WERI-Rb-1 (cell line): Measurements from ENCODE around the gene MIR17HG.

Experiments
- DNase-seq: peaks from one replicate; pipeline ENCODE4 v3.0.0-alpha.2; 2020
- H3K27ac ChIP-seq: fragments of 250-450 bp; sonication (Bioruptor Pico); 2 replicates; pipeline ENCODE4 v1.5.1; 2020; ENCODE audit warnings: mild to moderate bottlenecking, moderate library complexity
- H3K27me3 ChIP-seq: fragments of 250-450 bp; sonication (Bioruptor Pico); 2 replicates; pipeline ENCODE4 v1.5.1; 2021; ENCODE audit warnings: mild to moderate bottlenecking, low read depth, moderate library complexity; ENCODE audit not compliant: insufficient read depth, severe bottlenecking
- H3K36me3 ChIP-seq: fragments of 250-450 bp; sonication (Bioruptor Pico); 2 replicates; pipeline ENCODE4 v1.5.1; 2020; ENCODE audit warnings: mild to moderate bottlenecking, moderate library complexity
- H3K4me3 ChIP-seq: 2 replicates; pipeline ENCODE4 v1.5.1; 2011; ENCODE audit warnings: low read depth, mild to moderate bottlenecking, control low read depth, low read length
- H3K9me3 ChIP-seq: fragments of 250-450 bp; sonication (Bioruptor Pico); 2 replicates; pipeline ENCODE4 v1.5.1; 2021; ENCODE audit warnings: mild to moderate bottlenecking, moderate library complexity; ENCODE audit not compliant: severe bottlenecking
- TF ChIP-seq, protein P1 (sequence below): IDR thresholded peaks from 2 replicates; pipeline ENCODE4 v1.5.1; 2011; ENCODE audit warnings: low read depth, mild to moderate bottlenecking, control low read depth, inconsistent platforms, low read length

Gene MIR17HG

DNA sequence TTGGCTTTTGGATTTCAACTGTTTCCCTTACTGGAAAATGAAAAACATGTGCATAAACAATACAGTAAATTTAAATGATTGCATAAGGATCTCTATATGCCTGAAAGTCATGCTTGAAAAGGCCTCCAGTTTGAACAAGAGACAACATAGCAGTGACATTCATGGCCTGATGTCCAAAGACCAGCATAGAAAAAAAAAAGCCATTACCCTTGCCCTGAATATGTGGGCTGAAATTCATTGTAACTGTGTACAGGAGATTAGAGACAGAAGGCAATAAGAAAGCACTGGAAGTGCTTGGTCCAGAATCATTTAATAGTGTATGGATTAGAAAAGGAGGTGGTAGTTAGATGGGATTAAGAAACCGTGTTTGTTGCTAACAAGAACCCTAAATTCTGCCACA is 15.4 kb downstream of the MIR17HG start:
- no peak for DNase-seq
- Histone ChIP-seq H3K9me3 (no peaks in the 10 kb centered on the region), H3K27ac (no peak overlapping the region), H3K27me3 (no peaks in the 10 kb centered on the region), H3K36me3 (peaks cover 7% of the 10 kb centered on the region), H3K4me3 (no peak overlapping the region)
- TF ChIP-seq, protein P1, sequence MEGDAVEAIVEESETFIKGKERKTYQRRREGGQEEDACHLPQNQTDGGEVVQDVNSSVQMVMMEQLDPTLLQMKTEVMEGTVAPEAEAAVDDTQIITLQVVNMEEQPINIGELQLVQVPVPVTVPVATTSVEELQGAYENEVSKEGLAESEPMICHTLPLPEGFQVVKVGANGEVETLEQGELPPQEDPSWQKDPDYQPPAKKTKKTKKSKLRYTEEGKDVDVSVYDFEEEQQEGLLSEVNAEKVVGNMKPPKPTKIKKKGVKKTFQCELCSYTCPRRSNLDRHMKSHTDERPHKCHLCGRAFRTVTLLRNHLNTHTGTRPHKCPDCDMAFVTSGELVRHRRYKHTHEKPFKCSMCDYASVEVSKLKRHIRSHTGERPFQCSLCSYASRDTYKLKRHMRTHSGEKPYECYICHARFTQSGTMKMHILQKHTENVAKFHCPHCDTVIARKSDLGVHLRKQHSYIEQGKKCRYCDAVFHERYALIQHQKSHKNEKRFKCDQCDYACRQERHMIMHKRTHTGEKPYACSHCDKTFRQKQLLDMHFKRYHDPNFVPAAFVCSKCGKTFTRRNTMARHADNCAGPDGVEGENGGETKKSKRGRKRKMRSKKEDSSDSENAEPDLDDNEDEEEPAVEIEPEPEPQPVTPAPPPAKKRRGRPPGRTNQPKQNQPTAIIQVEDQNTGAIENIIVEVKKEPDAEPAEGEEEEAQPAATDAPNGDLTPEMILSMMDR, result no peak

DNA sequence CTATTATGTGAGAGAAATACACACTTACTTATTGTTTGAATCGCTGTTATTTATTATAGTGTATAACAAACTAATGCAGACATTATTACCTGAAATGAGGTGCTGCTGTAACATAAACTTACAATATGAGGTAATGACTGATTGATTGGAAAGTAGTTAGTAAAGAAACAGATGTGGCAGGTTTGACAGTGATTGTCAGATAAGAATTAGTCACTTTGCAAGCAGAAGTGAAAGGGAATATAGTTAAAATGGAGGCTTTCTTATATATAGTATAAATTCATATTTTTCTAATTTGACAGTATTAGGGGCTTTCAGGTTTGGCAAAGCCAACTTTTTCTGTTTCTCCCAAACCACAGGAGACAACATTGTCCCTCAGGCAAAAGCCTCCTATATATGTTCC is 20.6 kb downstream of the MIR17HG start:
- no peak overlapping the region for H3K27ac ChIP-seq
- TF ChIP-seq, protein P1, result no peak

DNA sequence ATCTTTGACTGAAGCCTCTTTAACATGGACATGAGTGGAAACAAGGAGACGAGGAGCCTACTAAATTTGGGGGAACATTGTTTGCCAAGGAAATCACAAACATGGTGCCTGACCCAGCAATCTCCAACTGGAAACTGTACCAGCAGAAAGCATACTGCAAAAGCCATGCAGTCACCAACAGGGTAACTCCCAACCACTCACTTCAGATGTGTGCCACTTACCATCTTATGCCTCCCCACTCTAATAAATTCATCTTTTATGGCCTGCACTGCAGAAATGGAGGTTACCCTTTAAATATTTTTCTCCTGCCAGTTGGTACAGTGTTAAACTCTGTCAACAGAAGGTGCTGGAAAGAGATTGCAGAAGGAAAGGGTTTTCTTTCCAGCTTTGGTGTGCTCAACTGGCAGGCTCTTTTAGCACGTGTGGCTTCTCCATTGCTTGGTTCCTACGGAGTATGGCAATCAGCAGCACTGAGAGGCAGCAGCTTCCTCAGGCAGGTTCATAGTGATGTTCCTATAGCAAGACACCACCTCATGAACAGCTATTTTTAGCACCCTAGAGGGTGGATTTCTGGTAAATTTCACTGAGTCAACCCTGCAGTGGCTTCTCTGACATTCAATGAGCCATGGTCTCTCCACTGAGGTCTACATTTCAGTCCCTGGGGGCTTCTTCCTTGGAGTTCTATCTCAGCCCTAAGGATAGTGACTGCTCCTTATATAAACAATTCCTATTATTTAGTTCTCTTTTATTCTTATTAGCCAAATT is 21.4 kb downstream of the MIR17HG start:
- no peak for DNase-seq
- TF ChIP-seq, protein P1, result no peak

More for the DNA sequence above, 20.6 kb downstream of the MIR17HG start:
- no peak overlapping the region for H3K4me3 ChIP-seq
- no peaks in the 10 kb centered on the region for H3K36me3 ChIP-seq
- no peaks in the 10 kb centered on the region for H3K27me3 ChIP-seq
- DNase-seq, result no peak
- no peaks in the 10 kb centered on the region for H3K9me3 ChIP-seq

DNA sequence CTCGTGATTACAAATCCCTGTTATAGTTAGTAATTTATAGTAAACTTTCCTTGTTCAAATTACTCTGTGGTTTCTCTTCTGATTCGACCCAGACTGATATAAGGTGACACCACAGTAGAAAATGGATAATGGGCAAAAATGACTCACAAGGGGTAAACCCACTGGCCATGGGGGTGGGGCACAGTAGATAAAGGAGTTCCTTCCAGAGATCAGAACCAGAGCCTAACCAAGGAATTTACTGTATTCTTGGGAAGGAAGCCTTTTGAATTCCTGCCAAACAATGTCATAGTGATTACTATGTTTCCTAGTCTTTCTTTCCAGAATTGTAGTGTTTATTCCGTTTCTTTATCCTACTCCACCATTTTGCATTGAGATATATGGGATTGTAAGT is 21.9 kb downstream of the MIR17HG start:
- DNase-seq, result no peak
- Histone ChIP-seq H3K27me3 (no peaks in the 10 kb centered on the region), H3K27ac (no peak overlapping the region), H3K36me3 (no peaks in the 10 kb centered on the region), H3K4me3 (no peak overlapping the region), H3K9me3 (no peaks in the 10 kb centered on the region)
- TF ChIP-seq, protein P1, result no peak

More for the DNA sequence above, 21.4 kb downstream of the MIR17HG start:
- H3K27me3 ChIP-seq, result no peaks in the 10 kb centered on the region
- H3K36me3 ChIP-seq, result no peaks in the 10 kb centered on the region
- no peaks in the 10 kb centered on the region for H3K9me3 ChIP-seq
- H3K4me3 ChIP-seq, result no peak overlapping the region
- no peak overlapping the region for H3K27ac ChIP-seq

DNA sequence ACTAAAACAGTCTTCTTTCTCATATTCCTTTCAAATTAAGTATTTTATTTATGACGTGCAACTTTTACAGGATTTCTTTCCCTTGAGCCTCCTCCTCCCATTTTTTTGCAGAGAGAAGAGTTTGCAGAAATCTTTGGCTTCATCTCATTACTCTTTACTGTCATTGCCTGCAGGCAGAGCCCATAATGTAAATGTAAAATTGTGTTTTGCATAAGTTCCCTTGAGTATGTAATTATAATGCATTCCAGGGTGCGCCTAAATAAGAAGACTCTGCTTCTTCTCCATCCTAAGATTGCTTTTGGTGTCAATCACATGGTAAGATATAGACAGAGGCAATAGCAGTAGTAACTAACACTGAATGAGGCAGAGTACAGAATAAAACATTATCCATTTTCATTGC is 23.0 kb downstream of the MIR17HG start:
- H3K27me3 ChIP-seq, result no peaks in the 10 kb centered on the region
- TF ChIP-seq, protein P1, result no peak
- no peaks in the 10 kb centered on the region for H3K9me3 ChIP-seq
- no peaks in the 10 kb centered on the region for H3K36me3 ChIP-seq
- DNase-seq, result no peak
- H3K4me3 ChIP-seq, result no peak overlapping the region
- no peak overlapping the region for H3K27ac ChIP-seq

DNA sequence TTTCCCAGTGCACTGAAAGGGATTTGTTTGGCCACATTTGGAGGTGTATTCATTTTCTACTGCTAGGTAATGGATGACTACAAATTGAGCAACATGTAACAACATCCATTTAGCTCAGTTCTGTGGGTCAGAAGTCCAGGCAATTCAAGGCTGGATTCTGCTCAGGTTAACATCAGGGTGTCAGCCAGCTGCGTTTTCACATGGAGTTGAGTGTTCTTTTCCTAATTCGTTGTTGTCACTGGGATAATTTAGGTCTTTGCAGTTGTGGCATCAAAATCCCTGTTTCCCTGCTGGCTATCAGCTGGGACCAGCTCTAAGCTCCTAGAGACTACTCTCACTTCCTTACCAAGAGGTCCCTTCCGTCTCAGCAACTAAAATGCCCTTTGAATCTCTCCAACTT is 25.4 kb downstream of the MIR17HG start:
- H3K36me3 ChIP-seq, result no peaks in the 10 kb centered on the region
- no peak for DNase-seq
- no peaks in the 10 kb centered on the region for H3K9me3 ChIP-seq
- no peak overlapping the region for H3K4me3 ChIP-seq
- TF ChIP-seq, protein P1, result no peak
- H3K27ac ChIP-seq, result no peak overlapping the region
- H3K27me3 ChIP-seq, result no peaks in the 10 kb centered on the region
